Neutrophil (primary cell): ENCODE data around the gene DGLUCY.

ENCODE experiments used
- H3K27ac ChIP-seq: fragments of 200-600 bp; sonication (generic); 2 replicates; pipeline ENCODE4 v1.5.1; 2016; ENCODE audit warnings: mild to moderate bottlenecking, moderate library complexity
- H3K27me3 ChIP-seq: fragments of 200-600 bp; sonication (generic); 2 replicates; pipeline ENCODE4 v1.6.0; 2016; ENCODE audit warnings: mild to moderate bottlenecking
- H3K36me3 ChIP-seq: fragments of 200-600 bp; sonication (generic); 2 replicates; pipeline ENCODE4 v1.5.1; 2017
- H3K4me1 ChIP-seq, 2 experiments: fragments of 200-600 bp in 1 of 2; sonication (generic) in 1 of 2; 1 replicate in 1 of 2; 2 replicates in 1 of 2; pipeline versions ENCODE4 v1.5.1 to v1.6.1; 2013 to 2016; ENCODE audit warnings: low read depth in 1 of 2, low read length in 1 of 2, mild to moderate bottlenecking in 1 of 2, moderate library complexity in 1 of 2; ENCODE audit not compliant: control insufficient read depth in 1 of 2, insufficient read depth in 1 of 2
- H3K4me3 ChIP-seq, 2 experiments: fragments of 200-600 bp in 1 of 2; sonication (generic) in 1 of 2; 1 replicate in 1 of 2; 2 replicates in 1 of 2; pipeline ENCODE4 v1.5.1; 2013 to 2016; ENCODE audit warnings: low read depth in 1 of 2, low read length in 1 of 2, mild to moderate bottlenecking in 1 of 2, moderate library complexity in 1 of 2
- H3K9me3 ChIP-seq: fragments of 200-600 bp; sonication (generic); 2 replicates; pipeline ENCODE4 v1.5.1; 2016
- CTCF ChIP-seq: fragments of 200-600 bp; sonication (generic); IDR thresholded peaks from 2 replicates; pipeline ENCODE4 v1.5.1; 2016; ENCODE audit warnings: antibody characterized with exemption

DGLUCY gene

GRCh38 chr14:91207008-91207407 is 93.1 kb downstream of the DGLUCY start:
- TF ChIP-seq CTCF: no peak
- H3K36me3 ChIP-seq: peaks cover 93% of the 10 kb centered on the region
- H3K4me1 ChIP-seq: peaks cover 0 to 4% of the 10 kb centered on the region in 2 experiments
- H3K4me3 ChIP-seq: no peak overlapping the region
- no peaks in the 10 kb centered on the region for H3K9me3 ChIP-seq
- H3K27me3 ChIP-seq: no peaks in the 10 kb centered on the region
- H3K27ac ChIP-seq: no peak overlapping the region

- no peak for TF ChIP-seq CTCF
- Histone ChIP-seq H3K9me3 (no peaks in the 10 kb centered on the region), H3K27me3 (no peaks in the 10 kb centered on the region), H3K4me3 (no peak overlapping the region), H3K4me1 (no peaks in the 10 kb centered on the region), H3K27ac (no peak overlapping the region), H3K36me3 (peaks cover 92% of the 10 kb centered on the region)
Observed at GRCh38 chr14:91211017-91211416, 97.1 kb downstream of the DGLUCY start.

- H3K4me1 ChIP-seq: no peaks in the 10 kb centered on the region
- no peaks in the 10 kb centered on the region for H3K9me3 ChIP-seq
- no peaks in the 10 kb centered on the region for H3K27me3 ChIP-seq
- H3K4me3 ChIP-seq: no peak overlapping the region
- H3K27ac ChIP-seq: no peak overlapping the region
- H3K36me3 ChIP-seq: peaks cover 96% of the 10 kb centered on the region
- TF ChIP-seq CTCF: no peak
Observed at GRCh38 chr14:91214306-91214705, 100.4 kb downstream of the DGLUCY start.

GRCh38 chr14:91215381-91215780 is 101.5 kb downstream of the DGLUCY start:
- H3K4me3 ChIP-seq: no peak overlapping the region
- H3K9me3 ChIP-seq: no peaks in the 10 kb centered on the region
- H3K27ac ChIP-seq: no peak overlapping the region
- no peaks in the 10 kb centered on the region for H3K27me3 ChIP-seq
- H3K36me3 ChIP-seq: peaks cover 96% of the 10 kb centered on the region
- no peaks in the 10 kb centered on the region for H3K4me1 ChIP-seq
- TF ChIP-seq CTCF: no peak

GRCh38 chr14:91216731-91217226 is 102.9 kb downstream of the DGLUCY start:
- peaks cover 96% of the 10 kb centered on the region for H3K36me3 ChIP-seq
- no peaks in the 10 kb centered on the region for H3K9me3 ChIP-seq
- no peak for TF ChIP-seq CTCF
- H3K27me3 ChIP-seq: no peaks in the 10 kb centered on the region
- H3K4me3 ChIP-seq: no peak overlapping the region
- no peak overlapping the region for H3K27ac ChIP-seq
- no peaks in the 10 kb centered on the region for H3K4me1 ChIP-seq

GRCh38 chr14:91218014-91218413 is 104.1 kb downstream of the DGLUCY start:
- Histone ChIP-seq H3K4me3 (no peak overlapping the region), H3K36me3 (peaks cover 93% of the 10 kb centered on the region), H3K27ac (no peak overlapping the region), H3K4me1 (peaks cover 0 to under 1% of the 10 kb centered on the region in 2 experiments), H3K9me3 (no peaks in the 10 kb centered on the region), H3K27me3 (no peaks in the 10 kb centered on the region)
- TF ChIP-seq CTCF: no peak
